GM19467 (cell line): ENCODE measurements around the gene NUMB.

ENCODE experiments used
- ATAC-seq: cut with Tn5 transposase; IDR thresholded peaks from one replicate; pipeline ENCODE4 v1.9.1; 2021; ENCODE audit warnings: mild to moderate bottlenecking, moderate library complexity; ENCODE audit not compliant: unreplicated experiment

NUMB gene

GRCh38 chr14:73262427-73263183 lies 195.7 kb downstream of the NUMB start:
- ATAC-seq = no peak

- ATAC-seq = no peak
These were observed 196.6 kb downstream of the NUMB start for GRCh38 chr14:73261520-73262426.

- ATAC-seq = no peak
These were observed 197.3 kb downstream of the NUMB start for GRCh38 chr14:73261075-73261474.

- ATAC-seq = no peak
These were observed 197.8 kb downstream of the NUMB start for GRCh38 chr14:73260574-73260973.

- no peak for ATAC-seq
These were observed 198.5 kb downstream of the NUMB start for GRCh38 chr14:73259837-73260236.

GRCh38 chr14:73258845-73259611 lies 199.3 kb downstream of the NUMB start:
- ATAC-seq = no peak

- no peak for ATAC-seq
These were observed 200.3 kb downstream of the NUMB start for GRCh38 chr14:73258076-73258475.

- no peak for ATAC-seq
These were observed 202.6 kb downstream of the NUMB start for GRCh38 chr14:73255693-73256225.

GRCh38 chr14:73255005-73255400 lies 203.3 kb downstream of the NUMB start:
- ATAC-seq = no peak

- ATAC-seq = no peak
These were observed 203.9 kb downstream of the NUMB start for GRCh38 chr14:73254247-73255004.

GRCh38 chr14:73253721-73254120 lies 204.6 kb downstream of the NUMB start:
- ATAC-seq = no peak

GRCh38 chr14:73253323-73253610 lies 205.1 kb downstream of the NUMB start:
- no peak for ATAC-seq

- ATAC-seq = no peak
These were observed 205.6 kb downstream of the NUMB start for GRCh38 chr14:73252491-73253322.

GRCh38 chr14:73251516-73252215 lies 206.7 kb downstream of the NUMB start:
- no peak for ATAC-seq

- no peak for ATAC-seq
These were observed 207.4 kb downstream of the NUMB start for GRCh38 chr14:73250781-73251500.

- no peak for ATAC-seq
These were observed 208.0 kb downstream of the NUMB start for GRCh38 chr14:73250317-73250713.

GRCh38 chr14:73249564-73250316 lies 208.6 kb downstream of the NUMB start:
- ATAC-seq = no peak

- ATAC-seq = no peak
These were observed 209.2 kb downstream of the NUMB start for GRCh38 chr14:73249108-73249507.
